SU-DHL-6 (cell line): ENCODE data around the gene BCAS3.

Source experiments
- EZH2phosphoT487 ChIP-seq: fragments of 200-600 bp; sonication (generic), shearing (Covaris generic); conservative IDR thresholded peaks from 2 replicates; pipeline ENCODE4 v1.6.1; 2018; ENCODE audit warnings: mild to moderate bottlenecking, antibody characterized with exemption, low read length, moderate library complexity, mixed read lengths
- TF ChIP-seq, protein P1 (sequence below): fragments of 200-600 bp; sonication (generic); IDR thresholded peaks from one replicate; pipeline ENCODE4 v1.5.1; 2017; ENCODE audit warnings: antibody characterized with exemption, mild to moderate bottlenecking, low read length, moderate library complexity; ENCODE audit not compliant: insufficient read depth, poor library complexity, severe bottlenecking

DNA sequence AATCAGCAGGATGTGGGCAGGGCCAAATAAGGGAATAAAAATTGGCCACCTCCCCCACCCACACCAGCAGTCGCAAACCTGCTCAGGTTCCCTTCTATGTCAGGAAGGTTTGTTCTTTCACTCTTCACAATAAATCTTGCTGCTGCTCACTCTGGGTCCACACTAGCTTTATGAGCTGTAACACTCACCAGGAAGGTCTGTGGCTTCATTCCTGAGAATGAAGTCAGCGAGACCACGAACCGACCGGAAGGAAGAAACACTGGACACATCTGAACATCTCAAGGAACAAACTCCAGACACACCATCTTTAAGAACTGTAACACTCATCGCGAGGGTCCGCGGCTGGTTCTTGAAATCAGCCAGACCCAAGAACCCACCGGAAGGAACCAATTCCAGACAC lies 606.5 kb downstream of the BCAS3 start:
- TF ChIP-seq, protein P1, sequence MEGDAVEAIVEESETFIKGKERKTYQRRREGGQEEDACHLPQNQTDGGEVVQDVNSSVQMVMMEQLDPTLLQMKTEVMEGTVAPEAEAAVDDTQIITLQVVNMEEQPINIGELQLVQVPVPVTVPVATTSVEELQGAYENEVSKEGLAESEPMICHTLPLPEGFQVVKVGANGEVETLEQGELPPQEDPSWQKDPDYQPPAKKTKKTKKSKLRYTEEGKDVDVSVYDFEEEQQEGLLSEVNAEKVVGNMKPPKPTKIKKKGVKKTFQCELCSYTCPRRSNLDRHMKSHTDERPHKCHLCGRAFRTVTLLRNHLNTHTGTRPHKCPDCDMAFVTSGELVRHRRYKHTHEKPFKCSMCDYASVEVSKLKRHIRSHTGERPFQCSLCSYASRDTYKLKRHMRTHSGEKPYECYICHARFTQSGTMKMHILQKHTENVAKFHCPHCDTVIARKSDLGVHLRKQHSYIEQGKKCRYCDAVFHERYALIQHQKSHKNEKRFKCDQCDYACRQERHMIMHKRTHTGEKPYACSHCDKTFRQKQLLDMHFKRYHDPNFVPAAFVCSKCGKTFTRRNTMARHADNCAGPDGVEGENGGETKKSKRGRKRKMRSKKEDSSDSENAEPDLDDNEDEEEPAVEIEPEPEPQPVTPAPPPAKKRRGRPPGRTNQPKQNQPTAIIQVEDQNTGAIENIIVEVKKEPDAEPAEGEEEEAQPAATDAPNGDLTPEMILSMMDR = no peak
- TF ChIP-seq EZH2phosphoT487 = no peak
